GM21360 (cell line): ENCODE measurements around the gene ARMCX1.
"Not testable (repeated sequence)": the region's sequence is repeated elsewhere in the genome, so short reads cannot be mapped to it uniquely, and the experiment has no call there.

Experiments
- ATAC-seq: cut with Tn5 transposase; IDR thresholded peaks from one replicate; pipeline ENCODE4 v1.9.1; 2021; ENCODE audit warnings: mild to moderate bottlenecking, moderate library complexity; ENCODE audit not compliant: unreplicated experiment

The ARMCX1 gene

GRCh38 chrX:101550362-101550750 lies at the start of gene ARMCX1:
ARMCX1 (plus strand) TSS chrX:101550547; CDS start chrX:101552931, 2,384 bp downstream.
- no peak for ATAC-seq

GRCh38 chrX:101502929-101503328 lies 47.4 kb upstream of the ARMCX1 start:
- ATAC-seq, result not testable (repeated sequence)

DNA sequence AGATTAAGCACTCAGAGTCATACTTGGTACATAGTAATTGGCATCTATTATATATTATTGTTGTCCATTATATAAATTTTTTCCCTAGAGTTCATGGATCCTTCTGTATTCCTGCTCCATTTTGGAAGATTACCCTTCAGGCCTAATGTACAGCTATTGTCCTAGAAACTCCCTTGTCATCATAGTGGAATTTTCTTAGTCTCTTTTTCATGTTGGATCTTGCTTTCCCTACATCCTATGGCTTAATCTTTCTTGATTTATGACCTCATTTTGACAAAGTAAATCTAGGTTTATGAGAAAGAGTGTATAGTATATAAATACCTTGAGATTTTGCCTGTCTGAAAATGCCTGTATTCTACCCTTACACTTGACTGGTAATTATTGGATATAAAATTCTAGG lies 43.0 kb upstream of the ARMCX1 start:
- no peak for ATAC-seq

DNA sequence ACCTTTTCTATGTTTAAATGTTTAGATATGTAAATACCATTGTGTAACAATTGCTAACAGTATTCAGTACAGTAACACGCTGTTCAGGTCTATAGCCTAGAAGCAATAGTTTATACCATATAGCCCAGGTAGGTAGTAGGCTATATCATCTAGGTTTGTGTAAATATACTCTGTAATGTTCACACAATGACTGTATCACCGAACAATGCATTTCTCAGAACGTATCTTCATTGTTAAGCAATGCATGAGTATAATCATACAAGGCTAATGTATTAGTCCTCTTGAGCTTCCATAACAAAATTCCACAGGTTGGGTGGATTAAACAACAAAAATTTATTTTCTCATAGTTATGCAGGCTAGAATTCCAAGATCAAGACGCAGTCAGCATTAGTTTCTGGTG lies 42.4 kb upstream of the ARMCX1 start:
- no peak for ATAC-seq

GRCh38 chrX:101530944-101531343 lies 19.4 kb upstream of the ARMCX1 start:
- ATAC-seq, result no peak

DNA sequence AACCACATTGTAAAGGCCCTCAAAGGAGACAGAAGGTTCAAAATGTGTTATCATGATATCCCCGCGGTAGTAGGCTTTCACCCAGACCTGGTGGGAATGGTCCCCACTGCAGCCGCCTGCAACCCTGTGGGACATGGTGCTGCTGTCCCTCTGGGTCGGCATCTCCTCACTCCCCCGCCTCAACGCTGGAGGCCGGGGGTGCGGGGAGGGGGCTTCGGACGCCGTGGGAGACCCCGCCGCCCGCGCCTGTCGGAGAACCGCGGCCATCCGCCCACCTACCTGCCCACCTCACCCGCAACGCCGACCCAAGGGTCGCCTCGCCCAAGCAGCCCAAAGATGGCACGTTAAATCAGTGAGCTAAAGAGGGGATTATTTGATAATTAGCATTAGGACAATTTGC lies 11.2 kb upstream of the ARMCX1 start:
- no peak for ATAC-seq

- ATAC-seq, result no peak
Measured at GRCh38 chrX:101550751-101551379, 518 bp downstream of the ARMCX1 start.

GRCh38 chrX:101551380-101551767 lies 1.0 kb downstream of the ARMCX1 start:
- no peak for ATAC-seq

- ATAC-seq, result no peak
Measured at GRCh38 chrX:101552714-101553113, 2.4 kb downstream of the ARMCX1 start.

- ATAC-seq, result no peak
Measured at GRCh38 chrX:101564651-101565050, 14.3 kb downstream of the ARMCX1 start.

DNA sequence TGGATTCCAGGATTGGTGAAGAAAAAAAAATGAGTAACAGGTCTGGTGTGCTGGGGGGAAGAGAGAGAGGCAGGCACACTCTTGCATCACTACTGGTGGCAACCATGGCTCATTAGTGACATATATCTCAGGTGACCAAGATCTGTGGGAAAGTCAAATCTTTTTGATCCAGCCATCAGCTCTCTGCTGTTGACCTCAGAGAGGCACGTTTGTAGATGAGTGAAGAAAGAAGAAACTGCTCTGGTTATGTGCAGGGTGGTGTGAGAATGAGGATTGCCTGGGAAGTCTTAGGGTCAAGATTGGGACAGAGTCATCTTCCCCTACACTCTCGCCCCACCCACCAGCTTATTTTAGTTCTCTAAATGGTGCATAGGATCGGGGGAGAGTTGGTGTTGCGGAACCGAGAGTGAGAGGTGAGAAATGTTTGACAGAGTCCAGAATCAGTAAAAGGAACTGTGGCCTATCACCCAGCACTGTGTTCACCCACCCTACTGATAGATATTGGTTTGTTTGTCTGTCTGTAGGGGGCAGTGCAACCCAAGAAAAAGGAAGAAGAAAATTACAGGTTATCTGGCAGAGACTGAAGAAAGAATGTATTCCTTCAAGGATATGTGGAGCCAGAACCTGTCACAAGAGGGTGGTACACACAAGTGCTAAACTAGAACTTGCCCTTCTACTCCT lies 45.5 kb downstream of the ARMCX1 start:
- ATAC-seq, result peak; percentile 95

DNA sequence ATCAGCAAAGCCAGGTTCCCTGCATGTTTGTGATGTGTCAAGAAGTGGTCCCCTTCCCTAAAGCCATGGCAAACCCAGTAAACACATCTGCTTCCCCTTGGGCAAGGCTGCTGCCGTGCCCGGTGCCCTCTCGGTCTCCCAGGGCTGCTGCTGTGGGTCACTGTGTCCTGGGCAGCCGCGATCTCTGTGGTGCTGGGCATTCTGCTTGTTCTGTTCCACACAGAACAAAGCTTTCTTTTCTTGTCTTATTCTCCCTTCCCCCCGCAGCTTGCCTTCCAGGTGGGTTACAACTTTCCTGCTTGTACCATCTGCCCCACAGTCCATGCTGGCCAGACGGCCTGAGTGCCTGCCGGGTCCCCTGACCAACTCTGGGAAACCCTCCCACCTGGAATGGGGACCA lies 49.2 kb downstream of the ARMCX1 start:
- ATAC-seq, result not testable (repeated sequence)

DNA sequence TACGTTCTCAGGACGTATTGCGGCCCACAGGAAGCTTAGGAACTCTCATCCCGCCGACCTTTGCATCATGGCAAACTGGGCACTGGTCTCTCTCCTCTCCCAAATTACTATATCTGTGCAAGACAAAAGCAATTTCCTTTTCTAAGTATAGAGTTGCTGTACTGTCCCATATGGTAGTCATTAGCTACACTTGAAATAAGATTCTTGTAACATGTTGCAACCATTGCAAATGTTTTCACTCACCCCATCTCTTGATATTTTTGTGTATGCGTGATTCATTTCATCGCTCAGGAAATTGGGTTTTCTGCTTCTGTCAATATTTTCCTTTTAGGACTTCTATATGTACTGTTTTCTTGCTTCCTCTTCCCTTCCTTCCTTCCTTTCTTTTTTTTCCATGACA lies 51.7 kb downstream of the ARMCX1 start:
- ATAC-seq, result no peak
